Osteocyte (in vitro differentiated cells): ENCODE measurements around the gene ROBO2. TPM values are rescaled to one million over a fixed set of nuclear protein-coding genes. Genes with fewer than 3 reads are reported as not detected.

ENCODE experiments used
- DNase-seq: peaks from one replicate; pipeline ENCODE4 v3.0.0; 2021; ENCODE audit warnings: mixed read lengths; ENCODE audit not compliant: unreplicated experiment; ENCODE audit errors: extremely low spot score
- H3K27ac Mint-ChIP-seq: one replicate; pipeline ENCODE4 v1.8.0; 2021; ENCODE audit warnings: mild to moderate bottlenecking, mixed read lengths; ENCODE audit not compliant: unreplicated experiment
- H3K27me3 Mint-ChIP-seq: one replicate; pipeline ENCODE4 v1.8.0; 2021; ENCODE audit warnings: mixed read lengths; ENCODE audit not compliant: unreplicated experiment
- H3K36me3 Mint-ChIP-seq: one replicate; pipeline ENCODE4 v1.8.0; 2021; ENCODE audit warnings: mixed read lengths; ENCODE audit not compliant: unreplicated experiment
- H3K4me1 Mint-ChIP-seq: one replicate; pipeline ENCODE4 v1.8.0; 2021; ENCODE audit warnings: mixed read lengths; ENCODE audit not compliant: unreplicated experiment
- H3K4me3 Mint-ChIP-seq: one replicate; pipeline ENCODE4 v1.8.0; 2021; ENCODE audit warnings: mild to moderate bottlenecking, moderate library complexity, mixed read lengths; ENCODE audit not compliant: unreplicated experiment
- H3K9me3 Mint-ChIP-seq: one replicate; pipeline ENCODE4 v1.8.0; 2021; ENCODE audit warnings: mixed read lengths; ENCODE audit not compliant: unreplicated experiment
- total RNA-seq: library from RNA; stranded (reverse); gene quantifications from 2 replicates; pipeline ENCODE4 v1.2.1, GENCODE V29; 2021
- TF ChIP-seq, protein P1 (sequence below): fragments of 200-600 bp; sonication (generic); IDR thresholded peaks from 2 replicates; pipeline ENCODE4 v1.5.0; 2021; ENCODE audit warnings: antibody characterized with exemption, mild to moderate bottlenecking, moderate library complexity

ROBO2 gene
- total RNA-seq, 1 donor from 2014 or later = 18.4 TPM

DNA sequence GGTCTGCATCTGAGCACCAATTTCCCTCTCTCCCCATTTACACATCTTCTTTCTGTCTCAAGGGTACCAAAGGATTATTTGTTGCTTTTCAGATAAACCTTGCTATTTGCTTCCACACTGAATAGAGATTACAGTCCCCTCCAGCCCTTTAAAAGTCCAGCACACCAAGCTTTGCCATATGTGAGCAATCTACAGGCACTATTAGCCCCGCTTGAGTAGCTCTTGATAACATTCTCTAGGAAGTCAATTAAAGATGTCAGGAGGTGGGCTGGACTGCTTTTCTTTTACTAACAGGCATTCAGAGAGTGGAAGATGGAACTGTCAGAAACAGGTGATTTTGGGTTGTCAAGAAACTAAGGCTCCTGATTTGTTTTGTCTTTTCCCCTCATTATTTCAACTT, 417.0 kb downstream of the ROBO2 start:
- H3K27me3 Mint-ChIP-seq = no peaks in the 10 kb centered on the region
- TF ChIP-seq, protein P1, sequence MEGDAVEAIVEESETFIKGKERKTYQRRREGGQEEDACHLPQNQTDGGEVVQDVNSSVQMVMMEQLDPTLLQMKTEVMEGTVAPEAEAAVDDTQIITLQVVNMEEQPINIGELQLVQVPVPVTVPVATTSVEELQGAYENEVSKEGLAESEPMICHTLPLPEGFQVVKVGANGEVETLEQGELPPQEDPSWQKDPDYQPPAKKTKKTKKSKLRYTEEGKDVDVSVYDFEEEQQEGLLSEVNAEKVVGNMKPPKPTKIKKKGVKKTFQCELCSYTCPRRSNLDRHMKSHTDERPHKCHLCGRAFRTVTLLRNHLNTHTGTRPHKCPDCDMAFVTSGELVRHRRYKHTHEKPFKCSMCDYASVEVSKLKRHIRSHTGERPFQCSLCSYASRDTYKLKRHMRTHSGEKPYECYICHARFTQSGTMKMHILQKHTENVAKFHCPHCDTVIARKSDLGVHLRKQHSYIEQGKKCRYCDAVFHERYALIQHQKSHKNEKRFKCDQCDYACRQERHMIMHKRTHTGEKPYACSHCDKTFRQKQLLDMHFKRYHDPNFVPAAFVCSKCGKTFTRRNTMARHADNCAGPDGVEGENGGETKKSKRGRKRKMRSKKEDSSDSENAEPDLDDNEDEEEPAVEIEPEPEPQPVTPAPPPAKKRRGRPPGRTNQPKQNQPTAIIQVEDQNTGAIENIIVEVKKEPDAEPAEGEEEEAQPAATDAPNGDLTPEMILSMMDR = no peak
- no peak overlapping the region for H3K27ac Mint-ChIP-seq
- no peak overlapping the region for H3K4me3 Mint-ChIP-seq
- no peaks in the 10 kb centered on the region for H3K36me3 Mint-ChIP-seq
- no peak for DNase-seq
- peaks cover 18% of the 10 kb centered on the region for H3K9me3 Mint-ChIP-seq
- H3K4me1 Mint-ChIP-seq = peaks cover 11% of the 10 kb centered on the region

DNA sequence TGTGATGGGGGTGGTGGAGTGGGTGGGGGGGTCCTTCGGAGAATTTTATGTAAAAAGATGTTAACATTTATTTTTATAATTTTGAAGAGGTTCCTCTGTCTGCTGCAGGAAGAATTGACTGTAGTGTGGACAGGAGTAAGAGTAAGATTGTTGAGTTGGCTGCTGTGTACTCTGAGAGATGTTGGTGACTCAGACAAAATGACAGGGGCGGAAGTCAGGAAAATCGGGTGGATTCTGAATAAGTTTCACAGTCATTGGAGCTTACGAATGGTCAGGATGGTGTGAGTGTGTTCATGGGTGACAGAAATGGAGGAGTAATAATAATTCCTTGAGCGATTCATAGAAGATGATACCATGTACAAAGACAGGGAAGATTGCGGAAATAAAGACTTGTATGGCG, 420.0 kb downstream of the ROBO2 start:
- H3K9me3 Mint-ChIP-seq = peaks cover 10% of the 10 kb centered on the region

DNA sequence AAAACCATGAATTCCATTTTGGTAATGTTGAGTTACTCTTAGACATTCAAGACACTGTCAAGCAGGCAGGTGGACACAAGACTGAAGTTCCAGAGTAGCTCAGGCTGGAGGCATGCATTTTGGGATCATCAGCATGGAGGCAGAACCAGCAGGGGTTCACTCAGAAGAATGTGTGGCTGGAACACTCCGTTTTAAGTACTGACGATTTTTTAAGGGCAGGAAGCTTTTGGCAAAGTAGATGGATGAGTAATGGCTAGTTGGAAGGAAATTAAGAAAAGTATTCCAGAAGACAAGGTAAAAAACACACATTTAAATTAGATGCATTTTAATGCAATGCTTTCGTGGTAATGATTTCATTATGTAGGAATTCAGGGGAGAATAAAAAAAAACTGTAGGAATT, 420.4 kb downstream of the ROBO2 start:
- H3K4me3 Mint-ChIP-seq = no peak overlapping the region

More for the DNA sequence above, 420.0 kb downstream of the ROBO2 start:
- no peaks in the 10 kb centered on the region for H3K36me3 Mint-ChIP-seq
- no peak for DNase-seq
- H3K27ac Mint-ChIP-seq = no peak overlapping the region
- H3K4me3 Mint-ChIP-seq = no peak overlapping the region
- H3K27me3 Mint-ChIP-seq = no peaks in the 10 kb centered on the region
- peaks cover 20% of the 10 kb centered on the region for H3K4me1 Mint-ChIP-seq
- TF ChIP-seq, protein P1 = no peak

DNA sequence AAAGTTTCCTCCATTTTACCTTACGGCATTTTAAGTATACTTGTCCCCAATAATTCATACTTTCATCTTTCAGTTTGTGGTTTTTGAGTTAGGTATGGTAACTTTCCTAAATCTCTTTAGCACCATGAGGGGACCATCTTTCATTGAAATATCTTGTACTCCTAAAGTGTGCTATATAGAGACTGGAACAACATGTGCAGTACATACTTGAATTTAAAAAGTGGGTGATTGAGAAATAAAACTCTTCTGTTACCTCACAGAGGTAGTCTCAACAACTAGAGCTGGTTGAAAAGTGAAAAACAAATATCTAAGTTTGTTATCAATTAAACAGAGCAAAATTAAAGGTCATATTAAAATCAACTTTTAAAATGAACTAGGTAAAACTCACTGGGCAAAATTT, 423.1 kb downstream of the ROBO2 start:
- no peak for DNase-seq
- H3K9me3 Mint-ChIP-seq = peaks cover 14% of the 10 kb centered on the region
- TF ChIP-seq, protein P1 = no peak

More for the DNA sequence above, 420.4 kb downstream of the ROBO2 start:
- Mint-ChIP-seq H3K9me3 (peaks cover 14% of the 10 kb centered on the region), H3K27ac (no peak overlapping the region), H3K27me3 (no peaks in the 10 kb centered on the region), H3K4me1 (peaks cover 21% of the 10 kb centered on the region), H3K36me3 (no peaks in the 10 kb centered on the region)
- DNase-seq = no peak
- TF ChIP-seq, protein P1 = no peak

DNA sequence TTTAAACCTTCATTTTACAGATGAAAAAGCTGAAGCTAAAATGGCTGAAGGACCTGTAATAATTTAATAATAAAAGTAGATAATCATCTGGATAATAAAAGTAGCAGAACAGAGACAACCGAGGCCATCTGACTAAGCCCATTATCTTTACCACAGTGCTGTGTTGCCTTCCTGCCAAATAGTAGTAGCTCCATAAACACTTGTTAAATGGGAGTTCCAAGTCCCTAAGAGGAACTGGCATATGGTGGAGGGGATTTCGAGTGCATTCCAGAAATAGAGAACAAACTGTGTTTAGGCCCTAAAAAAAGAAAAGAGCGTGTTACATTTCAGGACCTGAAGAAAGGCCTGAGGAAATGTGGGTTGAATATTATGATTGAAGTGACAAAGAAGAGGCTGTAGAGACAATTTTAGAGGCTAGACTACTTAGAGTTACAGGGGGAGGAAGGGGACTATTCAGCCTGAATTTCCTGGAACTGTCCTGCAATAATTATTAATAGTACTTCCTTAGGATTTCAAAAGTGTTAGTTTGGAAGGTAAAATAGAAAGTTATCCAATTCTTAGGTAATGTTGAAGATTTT, 424.3 kb downstream of the ROBO2 start:
- no peak for DNase-seq
- H3K36me3 Mint-ChIP-seq = no peaks in the 10 kb centered on the region
- no peaks in the 10 kb centered on the region for H3K27me3 Mint-ChIP-seq
- H3K9me3 Mint-ChIP-seq = peaks cover 14% of the 10 kb centered on the region
- no peak overlapping the region for H3K4me3 Mint-ChIP-seq
- H3K27ac Mint-ChIP-seq = no peak overlapping the region
- TF ChIP-seq, protein P1 = no peak
- peaks cover 37% of the 10 kb centered on the region for H3K4me1 Mint-ChIP-seq

More for the DNA sequence above, 423.1 kb downstream of the ROBO2 start:
- H3K36me3 Mint-ChIP-seq = no peaks in the 10 kb centered on the region
- peaks cover 26% of the 10 kb centered on the region for H3K4me1 Mint-ChIP-seq
- H3K4me3 Mint-ChIP-seq = no peak overlapping the region
- H3K27me3 Mint-ChIP-seq = no peaks in the 10 kb centered on the region
- no peak overlapping the region for H3K27ac Mint-ChIP-seq
